Uterus (tissue), 4 donors: Measurements from ENCODE around the gene KRT23. TPM values are rescaled to one million over a fixed set of nuclear protein-coding genes. Genes with fewer than 3 reads are reported as not detected.

Experiments used
- DNase-seq, 2 donors: peaks; one replicate each; pipeline ENCODE4 v3.0.0-alpha.2; 2019 to 2020
- H3K27ac ChIP-seq, 2 donors: fragments of 200-600 bp; sonication (generic); 1 replicate in 1 of 2; 2 replicates in 1 of 2; pipeline ENCODE4 v1.5.1; 2016 to 2018
- H3K27me3 ChIP-seq, 2 donors: fragments of 200-600 bp; sonication (generic); one replicate each; pipeline ENCODE4 v1.5.1; 2018 to 2019; ENCODE audit warnings: control low read depth in 1 of 2
- H3K36me3 ChIP-seq, 2 donors: fragments of 200-600 bp; sonication (generic); one replicate each; pipeline ENCODE4 v1.5.1; 2019; ENCODE audit warnings: control low read depth in 1 of 2
- H3K4me1 ChIP-seq, 2 donors: fragments of 200-600 bp; sonication (generic); one replicate each; pipeline ENCODE4 v1.5.1; 2018 to 2019; ENCODE audit warnings: control low read depth in 1 of 2
- H3K4me3 ChIP-seq, 2 donors: fragments of 200-600 bp; sonication (generic); 1 replicate in 1 of 2; 2 replicates in 1 of 2; pipeline ENCODE4 v1.5.1; 2018 to 2019; ENCODE audit warnings: mild to moderate bottlenecking in 1 of 2
- H3K9me3 ChIP-seq, 2 donors: fragments of 200-600 bp; sonication (generic); one replicate each; pipeline ENCODE4 v1.5.1; 2019; ENCODE audit warnings: control low read depth in 1 of 2
- POLR2A ChIP-seq, 2 donors: fragments of 450-650 bp; IDR thresholded peaks; one replicate each; pipeline ENCODE4 v1.6.1; 2016; ENCODE audit warnings: antibody characterized with exemption in 2 of 2, mild to moderate bottlenecking in 1 of 2, moderate library complexity in 1 of 2
- intact Hi-C: fragments of 100-400 bp; cut with DNase I; formaldehyde crosslinking; loops from one replicate; pipeline ENCODE4 v1.15.1; 2023; ENCODE audit warnings: low total_unique reads
- total RNA-seq, 4 donors: library from RNA; depleted of rRNA in 3 of 4; stranded (reverse); fragments of >200 nt in 3 of 4; gene quantifications; one replicate each; pipeline versions ENCODE4 v1.1.0 to v1.2.4, GENCODE V29; 2014 to 2023
- TF ChIP-seq, protein P1 (sequence below), 4 experiments: fragments of 200-600 bp in 2 of 4; fragments of 450-650 bp in 2 of 4; sonication (generic) in 2 of 4; IDR thresholded peaks; one replicate each; pipeline ENCODE4 v1.5.1; 2016 to 2019; ENCODE audit warnings: antibody characterized with exemption in 4 of 4, mild to moderate bottlenecking in 2 of 4, moderate library complexity in 1 of 4
- donor health status: DM: yes; HTN: yes; CAD: no.

Gene KRT23
- total RNA-seq, 4 donors from 2014 or later: 0.79 to 3.1 TPM; not detected in 2

DNA sequence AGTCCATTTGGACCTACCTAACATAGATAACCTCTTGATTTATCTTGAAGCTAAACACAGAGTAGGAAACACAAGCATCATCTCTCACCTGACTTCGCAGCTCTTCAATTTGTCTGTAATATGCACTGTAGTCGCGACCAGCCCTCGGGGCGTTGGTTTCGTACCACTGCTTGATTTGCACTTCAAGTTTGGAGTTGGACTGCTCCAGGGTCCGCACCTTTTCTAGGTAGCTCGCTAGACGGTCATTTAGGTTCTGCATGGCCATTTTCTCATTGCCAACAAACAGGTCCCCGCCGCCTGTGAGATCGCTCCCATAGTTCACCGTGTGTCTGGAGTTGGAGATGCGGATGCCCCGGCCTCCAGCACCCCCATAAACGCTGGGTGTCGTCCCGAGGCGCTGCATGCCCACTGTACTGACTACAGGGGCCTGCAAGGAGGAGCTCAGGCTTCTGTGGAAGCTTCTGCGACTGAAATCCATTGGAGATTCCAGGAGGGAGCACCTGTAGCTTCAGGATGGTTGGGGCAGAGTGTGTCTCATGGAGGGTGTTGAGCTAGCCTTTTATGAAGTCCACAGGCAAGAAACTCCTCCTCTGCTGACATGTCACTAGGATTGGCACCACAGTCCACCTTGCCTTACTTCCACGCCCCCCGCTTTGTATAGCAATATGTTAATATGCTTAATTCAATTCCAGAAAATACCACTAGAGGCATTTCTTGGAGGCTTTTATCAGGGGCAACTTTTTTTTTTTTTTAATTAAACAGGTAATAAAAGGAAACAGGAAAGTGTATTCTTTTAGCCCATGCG is 52.5 kb downstream of the KRT23 start, which contains the start of gene KRT20:
KRT20 (minus strand) TSS at position 535 of the 805 bp plus-strand sequence; CDS start at position 478, 57 bp downstream.
- H3K27ac ChIP-seq: no peak within 1 kb of the TSS
- no peaks in the 10 kb centered on the region for H3K27me3 ChIP-seq
- TF ChIP-seq POLR2A (IDR thresholded peaks at IDR 0.05): no peak
- TF ChIP-seq, protein P1, sequence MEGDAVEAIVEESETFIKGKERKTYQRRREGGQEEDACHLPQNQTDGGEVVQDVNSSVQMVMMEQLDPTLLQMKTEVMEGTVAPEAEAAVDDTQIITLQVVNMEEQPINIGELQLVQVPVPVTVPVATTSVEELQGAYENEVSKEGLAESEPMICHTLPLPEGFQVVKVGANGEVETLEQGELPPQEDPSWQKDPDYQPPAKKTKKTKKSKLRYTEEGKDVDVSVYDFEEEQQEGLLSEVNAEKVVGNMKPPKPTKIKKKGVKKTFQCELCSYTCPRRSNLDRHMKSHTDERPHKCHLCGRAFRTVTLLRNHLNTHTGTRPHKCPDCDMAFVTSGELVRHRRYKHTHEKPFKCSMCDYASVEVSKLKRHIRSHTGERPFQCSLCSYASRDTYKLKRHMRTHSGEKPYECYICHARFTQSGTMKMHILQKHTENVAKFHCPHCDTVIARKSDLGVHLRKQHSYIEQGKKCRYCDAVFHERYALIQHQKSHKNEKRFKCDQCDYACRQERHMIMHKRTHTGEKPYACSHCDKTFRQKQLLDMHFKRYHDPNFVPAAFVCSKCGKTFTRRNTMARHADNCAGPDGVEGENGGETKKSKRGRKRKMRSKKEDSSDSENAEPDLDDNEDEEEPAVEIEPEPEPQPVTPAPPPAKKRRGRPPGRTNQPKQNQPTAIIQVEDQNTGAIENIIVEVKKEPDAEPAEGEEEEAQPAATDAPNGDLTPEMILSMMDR (IDR thresholded peaks at IDR 0.05): no peak
- intact Hi-C loops: no loop called here
- no peaks in the 10 kb centered on the region for H3K4me1 ChIP-seq
- H3K4me3 ChIP-seq: no peak within 1 kb of the TSS
- no peak for DNase-seq
- no peaks in the 10 kb centered on the region for H3K9me3 ChIP-seq
- no peaks in the 10 kb centered on the region for H3K36me3 ChIP-seq

DNA sequence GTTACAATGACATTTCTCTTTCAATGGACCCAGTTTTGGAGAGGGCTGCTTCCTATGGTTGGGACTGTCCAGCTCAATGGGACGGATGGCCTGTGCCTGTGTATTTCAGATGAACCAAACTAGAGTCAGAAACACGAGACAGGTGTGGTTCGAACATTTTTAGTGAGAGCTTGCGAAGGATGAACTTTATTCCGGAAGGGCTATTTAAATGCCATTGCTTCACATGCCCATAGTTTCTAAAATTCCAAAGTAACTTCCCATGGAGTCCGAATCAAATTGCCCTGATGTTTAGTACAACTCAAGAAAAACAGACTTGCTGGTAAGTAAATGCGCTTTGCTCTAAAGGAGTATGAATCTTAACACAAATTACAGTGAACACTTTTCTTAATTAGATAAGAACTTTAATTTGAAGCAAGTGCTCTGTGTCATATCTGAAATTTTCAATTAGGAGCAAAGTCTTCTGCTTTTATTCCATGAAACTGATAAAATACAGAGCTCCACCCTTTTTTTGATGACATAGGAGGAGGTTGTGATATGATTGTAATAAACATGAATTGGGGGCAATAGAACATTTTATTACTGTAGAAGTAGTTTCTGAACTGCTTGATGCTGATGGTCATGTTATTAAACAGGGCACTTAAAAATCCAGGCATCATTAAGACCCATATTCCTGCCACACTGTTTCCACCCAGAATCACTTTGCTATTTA is 53.7 kb downstream of the KRT23 start:
- Histone ChIP-seq H3K9me3 (no peaks in the 10 kb centered on the region), H3K27me3 (no peaks in the 10 kb centered on the region), H3K4me3 (no peak overlapping the region), H3K4me1 (no peaks in the 10 kb centered on the region), H3K27ac (no peak overlapping the region), H3K36me3 (no peaks in the 10 kb centered on the region)
- TF ChIP-seq, protein P1 (IDR thresholded peaks at IDR 0.05): no peak
- no peak for TF ChIP-seq POLR2A (IDR thresholded peaks at IDR 0.05)
- intact Hi-C loops: no loop called here
- DNase-seq: no peak

DNA sequence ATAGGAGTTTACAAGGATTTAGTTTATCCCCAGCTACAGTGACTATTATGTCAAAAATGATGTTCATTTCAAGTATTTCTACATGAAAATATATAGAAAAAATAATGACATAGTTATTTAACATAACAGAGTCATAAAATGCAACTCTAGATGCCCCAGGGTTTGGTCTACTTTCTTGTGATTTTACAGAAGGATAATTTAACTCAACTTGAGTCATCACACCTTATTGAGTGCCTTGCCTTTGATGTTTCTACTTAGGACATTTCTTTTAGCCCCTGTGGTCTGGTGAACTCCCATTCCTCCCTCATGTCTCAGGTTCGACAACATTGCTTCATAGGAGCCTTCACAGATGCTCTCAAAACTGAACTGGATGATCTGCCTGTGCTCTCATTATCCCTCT is 54.4 kb downstream of the KRT23 start:
- Histone ChIP-seq H3K4me1 (no peaks in the 10 kb centered on the region), H3K27me3 (no peaks in the 10 kb centered on the region), H3K27ac (no peak overlapping the region), H3K9me3 (no peaks in the 10 kb centered on the region), H3K36me3 (no peaks in the 10 kb centered on the region), H3K4me3 (no peak overlapping the region)
- intact Hi-C loops: no loop called here
- TF ChIP-seq POLR2A (IDR thresholded peaks at IDR 0.05): no peak
- TF ChIP-seq, protein P1 (IDR thresholded peaks at IDR 0.05): no peak
- no peak for DNase-seq

DNA sequence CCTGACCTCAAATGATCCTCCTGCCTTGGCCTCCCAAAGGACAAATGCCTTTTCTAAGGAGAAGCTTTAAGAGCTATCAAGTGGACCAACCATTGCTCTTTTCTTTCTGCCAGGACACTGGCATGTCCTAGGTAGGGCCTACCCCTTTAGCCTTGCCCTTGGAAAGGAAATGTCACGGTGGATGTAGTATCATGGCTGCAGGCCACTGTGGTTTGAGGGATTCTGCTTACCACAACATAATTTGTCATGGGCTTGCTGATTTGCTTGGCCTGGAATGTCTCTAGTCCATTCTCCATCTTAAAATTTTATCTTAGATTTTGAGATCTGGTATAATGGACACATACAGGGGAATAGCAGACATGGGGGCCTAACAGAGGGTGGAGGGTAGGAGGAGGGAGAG is 58.4 kb downstream of the KRT23 start:
- Histone ChIP-seq H3K27ac (no peak overlapping the region), H3K27me3 (peaks cover 0 to 4% of the 10 kb centered on the region in 2 donors), H3K36me3 (no peaks in the 10 kb centered on the region), H3K4me3 (no peak overlapping the region), H3K9me3 (no peaks in the 10 kb centered on the region), H3K4me1 (no peaks in the 10 kb centered on the region)
- TF ChIP-seq POLR2A (IDR thresholded peaks at IDR 0.05): no peak
- TF ChIP-seq, protein P1 (IDR thresholded peaks at IDR 0.05): no peak
- intact Hi-C loops: no loop called here
- no peak for DNase-seq

DNA sequence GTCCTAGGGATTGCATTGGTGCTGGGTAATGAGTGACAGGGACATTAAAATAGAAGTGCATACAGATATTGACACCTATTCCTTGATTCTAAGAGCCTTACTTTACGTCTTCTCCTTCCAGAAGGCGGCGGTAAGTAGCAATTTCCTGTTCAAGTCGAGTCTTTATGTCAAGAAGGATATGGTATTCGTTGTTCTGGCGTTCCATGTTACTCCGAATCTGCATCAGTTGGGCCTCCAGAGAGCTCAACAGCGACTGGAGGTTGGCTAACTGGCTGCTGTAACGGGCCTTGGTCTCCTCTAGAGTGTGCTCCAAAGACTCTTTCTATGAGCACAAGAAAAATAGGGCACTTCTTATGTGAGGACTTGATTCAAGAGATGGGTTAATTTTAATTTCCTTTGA is 59.4 kb downstream of the KRT23 start:
- Histone ChIP-seq H3K9me3 (no peaks in the 10 kb centered on the region), H3K27ac (no peak overlapping the region), H3K27me3 (peaks cover 0 to 4% of the 10 kb centered on the region in 2 donors), H3K4me3 (no peak overlapping the region), H3K36me3 (no peaks in the 10 kb centered on the region), H3K4me1 (no peaks in the 10 kb centered on the region)
- no peak for DNase-seq
- TF ChIP-seq, protein P1 (IDR thresholded peaks at IDR 0.05): no peak
- TF ChIP-seq POLR2A (IDR thresholded peaks at IDR 0.05): no peak
- intact Hi-C loops: no loop called here
